MM.1S (cell line): ENCODE measurements around the gene TMEM86A.

Experiments
- EZH2 ChIP-seq: fragments of 300-600 bp; sonication (generic); optimal IDR thresholded peaks from 2 replicates; pipeline ENCODE3; 2017; ENCODE audit warnings: low read depth, mild to moderate bottlenecking, antibody characterized with exemption, low read length, mixed read lengths
- EZH2phosphoT487 ChIP-seq: fragments of 300-600 bp; sonication (generic); IDR thresholded peaks from 2 replicates; pipeline ENCODE4 v1.6.1; 2018; ENCODE audit warnings: antibody characterized with exemption, low read length
- TF ChIP-seq, protein P1 (sequence below): fragments of 300-600 bp; sonication (generic); IDR thresholded peaks from 2 replicates; pipeline ENCODE4 v1.5.1; 2016; ENCODE audit warnings: antibody characterized with exemption, low read length, mixed read lengths

GRCh38 chr11:18713646-18714442 is 15.3 kb downstream of the TMEM86A start:
- TF ChIP-seq, protein P1, sequence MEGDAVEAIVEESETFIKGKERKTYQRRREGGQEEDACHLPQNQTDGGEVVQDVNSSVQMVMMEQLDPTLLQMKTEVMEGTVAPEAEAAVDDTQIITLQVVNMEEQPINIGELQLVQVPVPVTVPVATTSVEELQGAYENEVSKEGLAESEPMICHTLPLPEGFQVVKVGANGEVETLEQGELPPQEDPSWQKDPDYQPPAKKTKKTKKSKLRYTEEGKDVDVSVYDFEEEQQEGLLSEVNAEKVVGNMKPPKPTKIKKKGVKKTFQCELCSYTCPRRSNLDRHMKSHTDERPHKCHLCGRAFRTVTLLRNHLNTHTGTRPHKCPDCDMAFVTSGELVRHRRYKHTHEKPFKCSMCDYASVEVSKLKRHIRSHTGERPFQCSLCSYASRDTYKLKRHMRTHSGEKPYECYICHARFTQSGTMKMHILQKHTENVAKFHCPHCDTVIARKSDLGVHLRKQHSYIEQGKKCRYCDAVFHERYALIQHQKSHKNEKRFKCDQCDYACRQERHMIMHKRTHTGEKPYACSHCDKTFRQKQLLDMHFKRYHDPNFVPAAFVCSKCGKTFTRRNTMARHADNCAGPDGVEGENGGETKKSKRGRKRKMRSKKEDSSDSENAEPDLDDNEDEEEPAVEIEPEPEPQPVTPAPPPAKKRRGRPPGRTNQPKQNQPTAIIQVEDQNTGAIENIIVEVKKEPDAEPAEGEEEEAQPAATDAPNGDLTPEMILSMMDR = no peak
- TF ChIP-seq EZH2phosphoT487 (no peak), EZH2 (no peak)
